Neural crest cell (in vitro differentiated cells): ENCODE data around the gene SH2D4B. TPM values are rescaled to one million over a fixed set of nuclear protein-coding genes. Genes with fewer than 3 reads are reported as not detected.

Experiments used
- DNase-seq: peaks from one replicate; pipeline ENCODE4 v3.0.0; 2021; ENCODE audit warnings: low read depth, mixed read lengths, low spot score
- H3K27ac Mint-ChIP-seq: one replicate; pipeline ENCODE4 v1.8.0; 2021; ENCODE audit warnings: mild to moderate bottlenecking, mixed read lengths; ENCODE audit not compliant: unreplicated experiment
- H3K27me3 Mint-ChIP-seq: 2 replicates; pipeline ENCODE4 v1.8.0; 2021; ENCODE audit warnings: low read depth, mild to moderate bottlenecking, mixed read lengths
- H3K36me3 Mint-ChIP-seq: 2 replicates; pipeline ENCODE4 v1.8.0; 2021; ENCODE audit warnings: low read depth, mild to moderate bottlenecking, mixed read lengths
- H3K4me1 Mint-ChIP-seq: 2 replicates; pipeline ENCODE4 v1.8.0; 2021; ENCODE audit warnings: mixed read lengths
- H3K4me3 Mint-ChIP-seq: one replicate; pipeline ENCODE4 v1.8.0; 2021; ENCODE audit warnings: mild to moderate bottlenecking, mixed read lengths
- H3K9me3 Mint-ChIP-seq: 2 replicates; pipeline ENCODE4 v1.8.0; 2021; ENCODE audit warnings: mixed read lengths
- CTCF ChIP-seq: fragments of 200-600 bp; sonication (generic); conservative IDR thresholded peaks from 2 replicates; pipeline ENCODE4 v1.5.0; 2021; ENCODE audit warnings: antibody characterized with exemption, mild to moderate bottlenecking
- total RNA-seq: library from RNA; stranded (reverse); gene quantifications from 2 replicates; pipeline ENCODE4 v1.2.1, GENCODE V29; 2021

Gene SH2D4B
- total RNA-seq, 1 donor from 2014 or later: 0.09 TPM

DNA sequence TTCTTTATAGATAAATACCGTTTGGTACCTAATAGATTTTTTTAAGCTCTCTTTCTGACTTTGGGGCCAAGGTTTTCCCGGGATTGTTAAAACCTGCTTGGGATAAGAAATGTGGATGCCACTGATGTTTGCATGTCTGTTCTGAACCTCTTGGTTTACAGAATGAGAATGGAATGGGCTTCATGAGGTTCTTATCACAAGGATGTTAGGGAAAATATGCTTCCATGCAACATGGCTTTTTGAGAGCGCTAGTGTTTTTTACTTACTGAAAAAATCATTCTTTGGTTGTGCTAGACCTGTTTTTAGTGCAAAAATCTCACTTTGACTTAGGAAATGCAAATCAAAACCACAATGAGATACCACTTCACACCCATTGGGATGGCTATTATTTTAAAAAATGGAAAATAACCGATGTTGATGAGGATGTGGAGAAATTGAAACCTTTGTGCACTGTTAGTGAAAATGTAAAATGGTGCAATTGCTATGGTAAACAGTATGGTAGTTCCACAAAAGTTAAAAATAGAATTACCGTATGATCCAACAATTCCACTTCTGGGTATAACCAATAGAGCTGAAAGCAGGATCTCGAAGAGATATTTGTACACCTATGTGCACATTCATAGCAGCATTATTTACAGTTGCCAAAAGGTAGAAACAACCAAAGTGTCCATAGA, 44.7 kb upstream of the SH2D4B start:
- no peak for DNase-seq
- H3K9me3 Mint-ChIP-seq: no peaks in the 10 kb centered on the region
- H3K4me3 Mint-ChIP-seq: no peak overlapping the region
- H3K27ac Mint-ChIP-seq: peak overlapping the region; percentile 1
- peaks cover 46% of the 10 kb centered on the region for H3K36me3 Mint-ChIP-seq
- no peaks in the 10 kb centered on the region for H3K27me3 Mint-ChIP-seq
- peaks cover 48% of the 10 kb centered on the region for H3K4me1 Mint-ChIP-seq
- TF ChIP-seq CTCF: no peak

DNA sequence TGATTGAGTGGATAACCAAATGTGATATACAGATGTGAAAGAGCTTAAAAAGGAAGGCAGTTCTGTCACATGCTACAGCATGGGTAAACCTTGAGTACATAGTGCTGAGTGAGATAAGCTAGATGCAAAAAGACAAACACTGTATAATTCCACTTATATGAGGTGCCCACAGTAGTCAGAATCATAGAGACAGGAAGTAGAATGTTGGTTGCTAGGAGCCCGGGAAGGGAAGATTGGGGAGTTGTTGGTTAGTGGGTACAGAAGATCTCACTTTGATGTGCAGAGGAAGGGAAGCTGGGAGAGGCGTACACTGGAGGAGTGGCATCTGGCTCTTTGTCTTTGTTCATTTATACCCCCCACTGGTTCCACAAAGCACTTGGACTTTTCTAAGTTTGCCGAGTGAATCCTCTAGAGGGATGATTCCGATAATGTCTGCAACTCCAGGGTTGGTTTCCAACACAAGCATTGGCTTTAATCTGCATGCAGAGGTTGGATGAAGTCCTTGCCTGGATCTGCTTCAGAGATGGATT, 44.1 kb upstream of the SH2D4B start:
- Mint-ChIP-seq H3K27me3 (no peaks in the 10 kb centered on the region), H3K36me3 (peaks cover 46% of the 10 kb centered on the region), H3K4me3 (no peak overlapping the region), H3K9me3 (no peaks in the 10 kb centered on the region), H3K4me1 (peaks cover 51% of the 10 kb centered on the region), H3K27ac (peak overlapping the region; percentile 1)
- no peak for TF ChIP-seq CTCF
- no peak for DNase-seq

GRCh38 chr10:80496555-80497172, 41.0 kb upstream of the SH2D4B start:
- Mint-ChIP-seq H3K27ac (no peak overlapping the region), H3K36me3 (peaks cover 27% of the 10 kb centered on the region), H3K27me3 (no peaks in the 10 kb centered on the region), H3K4me1 (peaks cover 73% of the 10 kb centered on the region), H3K4me3 (no peak overlapping the region), H3K9me3 (no peaks in the 10 kb centered on the region)
- no peak for TF ChIP-seq CTCF
- DNase-seq: no peak

DNA sequence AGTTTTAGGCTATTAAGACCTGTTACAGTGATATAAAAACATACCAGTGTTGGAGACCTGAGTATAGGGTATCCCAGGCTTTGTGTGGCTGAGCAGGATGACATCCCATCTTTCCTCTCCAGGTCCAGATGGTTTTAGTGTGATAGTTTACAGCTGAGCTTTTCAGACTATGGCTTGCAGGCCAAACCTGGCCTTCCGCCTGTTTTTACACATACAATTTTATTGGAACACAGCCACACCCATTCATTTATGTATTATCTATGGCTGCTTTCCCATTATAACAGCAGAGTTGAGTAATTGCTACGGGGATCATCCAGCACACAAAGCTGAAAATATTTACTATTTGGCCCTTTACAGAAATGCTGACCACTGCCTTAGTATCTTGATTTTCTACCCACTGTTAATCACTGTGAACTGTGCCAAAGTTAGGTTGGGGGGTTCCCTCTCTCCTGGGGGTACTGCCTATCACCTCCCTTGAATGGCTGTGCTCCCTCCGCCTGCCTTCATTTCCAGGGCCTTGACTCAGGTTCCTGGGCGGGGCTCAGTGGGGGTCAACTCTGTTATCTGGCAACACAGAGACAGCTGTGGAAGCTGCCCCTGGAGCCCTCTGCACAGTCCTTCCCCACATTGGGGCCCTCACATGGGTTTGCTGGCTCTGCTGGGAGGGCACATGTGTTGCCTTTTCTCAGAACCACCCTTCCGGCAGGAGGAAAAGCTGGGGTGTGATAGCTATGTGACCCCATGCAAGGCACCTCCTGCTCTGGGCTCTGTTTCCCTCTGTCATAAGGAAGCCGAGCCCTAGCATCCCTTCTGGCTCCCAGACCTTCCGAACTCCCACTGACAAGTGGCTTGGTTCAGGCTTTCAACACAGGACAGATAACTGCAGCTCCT, 40.3 kb upstream of the SH2D4B start:
- Mint-ChIP-seq H3K27me3 (no peaks in the 10 kb centered on the region), H3K4me1 (peaks cover 77% of the 10 kb centered on the region), H3K36me3 (peaks cover 25% of the 10 kb centered on the region), H3K9me3 (no peaks in the 10 kb centered on the region), H3K27ac (peak overlapping the region; percentile 48), H3K4me3 (no peak overlapping the region)
- no peak for DNase-seq
- TF ChIP-seq CTCF: no peak

DNA sequence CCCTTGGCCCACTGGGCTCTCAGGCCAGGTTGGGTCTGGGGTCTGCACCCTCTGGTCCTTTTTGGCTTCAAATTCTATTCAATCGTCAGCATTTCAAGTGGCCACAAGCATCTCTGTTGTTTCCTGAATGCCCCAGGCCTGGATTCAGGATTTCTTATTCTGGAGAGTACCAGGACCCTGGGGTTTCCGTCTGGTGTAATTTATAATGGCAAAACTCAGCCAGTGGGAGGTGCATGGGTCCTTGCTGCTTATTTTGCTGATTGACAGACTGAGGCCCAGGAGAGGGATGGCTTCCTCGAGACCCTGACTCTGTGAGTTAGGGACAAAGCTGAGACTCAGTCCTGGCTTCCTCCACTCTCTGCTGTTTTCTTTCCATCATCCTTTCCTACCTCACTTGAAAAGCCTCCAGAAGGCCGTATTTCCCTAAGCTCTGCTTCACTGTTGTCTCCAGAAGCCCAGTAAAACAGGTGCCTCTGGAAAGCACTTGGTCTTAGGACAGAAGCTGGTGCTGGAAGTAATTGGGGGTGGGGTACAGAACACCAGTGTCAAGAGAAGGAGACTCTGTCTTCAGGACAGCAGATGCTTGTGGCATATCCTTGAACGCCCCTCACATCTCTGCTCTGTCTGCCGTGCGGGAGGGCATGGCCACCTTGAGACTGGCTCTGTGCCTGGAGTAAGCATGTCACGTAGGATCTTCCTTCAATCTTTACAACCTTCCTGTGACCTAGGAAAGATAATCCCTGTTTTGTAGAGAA, 39.4 kb upstream of the SH2D4B start:
- no peaks in the 10 kb centered on the region for H3K9me3 Mint-ChIP-seq
- peaks cover 79% of the 10 kb centered on the region for H3K4me1 Mint-ChIP-seq
- H3K4me3 Mint-ChIP-seq: peak overlapping the region; percentile 4
- H3K27me3 Mint-ChIP-seq: no peaks in the 10 kb centered on the region
- TF ChIP-seq CTCF: no peak
- peak overlapping the region; percentile 48 for H3K27ac Mint-ChIP-seq
- no peak for DNase-seq
- H3K36me3 Mint-ChIP-seq: peaks cover 27% of the 10 kb centered on the region
